Lung (tissue), 12 donors: ENCODE measurements around the gene ENTPD2. TPM values are rescaled to one million over a fixed set of nuclear protein-coding genes. Genes with fewer than 3 reads are reported as not detected.
"Not testable (repeated sequence)": the region's sequence is repeated elsewhere in the genome, so short reads cannot be mapped to it uniquely, and the experiment has no call there.

Experiments used
- ATAC-seq: fragments of 200-7000 bp; cut with Tn5 transposase; one replicate; pipeline ENCODE4 v1.9.1; 2020; ENCODE audit warnings: moderate number of reproducible peaks; ENCODE audit not compliant: insufficient read depth, low FRiP score
- DNase-seq, 3 donors: peaks; one replicate each; pipeline ENCODE4 v3.0.0-alpha.2; 2013 to 2017
- H3K27ac ChIP-seq, 2 donors: one replicate each; pipeline ENCODE4 v1.5.1; 2013; ENCODE audit warnings: mild to moderate bottlenecking in 2 of 2, moderate library complexity in 2 of 2, control low read depth in 1 of 2, inconsistent platforms in 1 of 2, low read depth in 1 of 2, low read length in 1 of 2
- H3K27me3 ChIP-seq, 3 donors: one replicate each; pipeline ENCODE4 v1.5.1; 2013; ENCODE audit warnings: low read length in 2 of 3; ENCODE audit not compliant: control insufficient read depth in 3 of 3, insufficient read depth in 3 of 3
- H3K36me3 ChIP-seq, 4 donors: one replicate each; pipeline ENCODE4 v1.5.1; 2013; ENCODE audit warnings: low read length in 4 of 4, mild to moderate bottlenecking in 1 of 4, moderate library complexity in 1 of 4; ENCODE audit not compliant: control insufficient read depth in 4 of 4, insufficient read depth in 4 of 4
- H3K4me1 ChIP-seq, 5 donors: one replicate each; pipeline ENCODE4 v1.5.1; 2013; ENCODE audit warnings: low read length in 5 of 5, mild to moderate bottlenecking in 2 of 5, moderate library complexity in 1 of 5; ENCODE audit not compliant: control insufficient read depth in 5 of 5, insufficient read depth in 5 of 5
- H3K4me3 ChIP-seq: one replicate; pipeline ENCODE4 v1.5.1; 2013; ENCODE audit warnings: mild to moderate bottlenecking, control low read depth, moderate library complexity
- H3K9ac ChIP-seq, 2 donors: one replicate each; pipeline ENCODE4 v1.5.1; 2013; ENCODE audit warnings: low read length in 2 of 2, control low read depth in 1 of 2; ENCODE audit not compliant: insufficient read depth in 1 of 2
- H3K9me3 ChIP-seq, 4 donors: one replicate each; pipeline ENCODE4 v1.5.1; 2013; ENCODE audit warnings: low read length in 3 of 4, mild to moderate bottlenecking in 1 of 4, moderate library complexity in 1 of 4; ENCODE audit not compliant: control insufficient read depth in 4 of 4, insufficient read depth in 3 of 4
- WGBS, 2 donors: extraction: QIAGEN DNeasy Blood & Tissue Kit; methylation state at CpG; one replicate each; pipeline ENCODE4 v1.1.7; 2013; 5-methylcytosine and 5-hydroxymethylcytosine counted together
- polyA plus RNA-seq, 2 donors: library from polyadenylated mRNA; stranded (reverse); fragments of 200-250 nt; gene quantifications; one replicate each; pipeline ENCODE4 v1.2.1, GENCODE V29; 2013
- total RNA-seq, 2 donors: library from RNA; depleted of rRNA in 1 of 2; stranded (reverse); fragments of >200 nt in 1 of 2; gene quantifications; one replicate each; pipeline ENCODE4 v1.2.1, GENCODE V29; 2014 to 2021
- TF ChIP-seq, protein P1 (sequence below): IDR thresholded peaks from 2 replicates; pipeline ENCODE4 v1.5.1; 2012; ENCODE audit warnings: mild to moderate bottlenecking; ENCODE audit errors: control extremely low read depth, extremely low read depth
- donor health status: control.
- donor health status: control.
- donor health status: Bipolar disorder and iron deficiency.
- donor health status: healthy.
- donor health status: DM: yes; HTN: yes; CAD: no.

Gene ENTPD2
- total and polyA plus RNA-seq, 4 donors, result 0.39 to 3.2 (median 1.2) TPM

- no peak overlapping the region for H3K4me3 ChIP-seq
- H3K36me3 ChIP-seq, result no peaks in the 10 kb centered on the region
- WGBS, 2 donors, result 53 to 57% methylated on average over 53 to 55 of the region's 55 CpGs
- H3K27ac ChIP-seq, result no peak overlapping the region
- H3K9me3 ChIP-seq, result no peaks in the 10 kb centered on the region
- ATAC-seq (no peak), DNase-seq (peak; percentile 45 to 68 (median 55))
- no peaks in the 10 kb centered on the region for H3K27me3 ChIP-seq
- H3K9ac ChIP-seq, result no peak overlapping the region
- peaks cover 0 to 9% (median 0%) of the 10 kb centered on the region in 5 donors for H3K4me1 ChIP-seq
- TF ChIP-seq, protein P1, sequence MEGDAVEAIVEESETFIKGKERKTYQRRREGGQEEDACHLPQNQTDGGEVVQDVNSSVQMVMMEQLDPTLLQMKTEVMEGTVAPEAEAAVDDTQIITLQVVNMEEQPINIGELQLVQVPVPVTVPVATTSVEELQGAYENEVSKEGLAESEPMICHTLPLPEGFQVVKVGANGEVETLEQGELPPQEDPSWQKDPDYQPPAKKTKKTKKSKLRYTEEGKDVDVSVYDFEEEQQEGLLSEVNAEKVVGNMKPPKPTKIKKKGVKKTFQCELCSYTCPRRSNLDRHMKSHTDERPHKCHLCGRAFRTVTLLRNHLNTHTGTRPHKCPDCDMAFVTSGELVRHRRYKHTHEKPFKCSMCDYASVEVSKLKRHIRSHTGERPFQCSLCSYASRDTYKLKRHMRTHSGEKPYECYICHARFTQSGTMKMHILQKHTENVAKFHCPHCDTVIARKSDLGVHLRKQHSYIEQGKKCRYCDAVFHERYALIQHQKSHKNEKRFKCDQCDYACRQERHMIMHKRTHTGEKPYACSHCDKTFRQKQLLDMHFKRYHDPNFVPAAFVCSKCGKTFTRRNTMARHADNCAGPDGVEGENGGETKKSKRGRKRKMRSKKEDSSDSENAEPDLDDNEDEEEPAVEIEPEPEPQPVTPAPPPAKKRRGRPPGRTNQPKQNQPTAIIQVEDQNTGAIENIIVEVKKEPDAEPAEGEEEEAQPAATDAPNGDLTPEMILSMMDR, result peak; percentile 75
Observed at GRCh38 chr9:137064027-137064879, 10.4 kb upstream of the ENTPD2 start.

- ATAC-seq, result no peak
- Histone ChIP-seq H3K27ac (no peak overlapping the region), H3K4me1 (peaks cover 0 to 2% (median 2%) of the 10 kb centered on the region in 5 donors), H3K9me3 (no peaks in the 10 kb centered on the region), H3K27me3 (no peaks in the 10 kb centered on the region), H3K9ac (no peak overlapping the region), H3K36me3 (no peaks in the 10 kb centered on the region), H3K4me3 (no peak overlapping the region)
- TF ChIP-seq, protein P1, result no peak
- DNase-seq, result no peak
- 88% methylated on average over 26 of the region's 26 CpGs for WGBS, 2 donors
Observed at GRCh38 chr9:137063311-137064026, 9.6 kb upstream of the ENTPD2 start.

DNA sequence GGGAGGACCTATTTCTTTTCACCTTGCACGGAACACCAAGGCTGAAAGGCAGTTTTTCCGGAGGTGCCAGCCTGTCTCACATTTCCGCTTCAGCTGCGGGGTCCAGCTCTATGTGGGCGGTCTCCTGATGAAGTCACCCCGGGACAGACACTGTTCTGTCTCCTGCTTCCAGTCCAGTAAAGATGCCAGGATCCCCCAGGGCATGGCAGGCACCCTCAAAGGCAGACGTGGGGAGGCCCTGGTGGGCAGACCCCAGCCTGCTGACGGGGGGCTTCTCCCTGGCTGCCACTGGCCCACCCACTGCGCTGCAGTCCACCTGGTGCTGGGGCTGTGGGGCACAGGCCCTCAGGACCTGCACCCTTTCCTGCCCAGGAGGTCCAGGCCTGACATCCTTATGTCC lies 8.9 kb upstream of the ENTPD2 start:
- not testable (repeated sequence) for H3K27ac ChIP-seq, H3K9ac ChIP-seq, DNase-seq, ATAC-seq, H3K4me3 ChIP-seq, H3K9me3 ChIP-seq, H3K4me1 ChIP-seq, H3K36me3 ChIP-seq, H3K27me3 ChIP-seq
- WGBS, 2 donors, result 93 to 94% methylated on average over 6 to 9 of the region's 9 CpGs

DNA sequence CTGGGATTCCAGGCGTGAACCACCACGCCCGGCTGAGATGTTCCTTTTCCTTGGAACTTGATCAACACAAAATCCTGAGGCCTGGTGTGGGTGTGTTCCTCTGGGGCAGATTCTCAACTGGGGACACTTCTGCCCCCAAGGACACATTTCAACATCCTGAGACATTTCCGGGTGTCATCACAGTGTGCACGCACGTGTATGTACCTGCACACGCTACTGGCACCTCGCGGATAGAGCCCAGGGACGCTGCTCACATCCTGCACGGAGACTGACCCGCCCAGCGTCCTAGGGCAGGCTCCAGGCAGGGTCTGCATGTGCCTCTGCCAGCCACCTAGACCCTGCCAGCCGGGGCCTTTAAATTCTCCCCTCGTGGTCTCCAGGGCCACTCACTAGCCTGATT lies 8.5 kb upstream of the ENTPD2 start:
- DNase-seq (no peak), ATAC-seq (no peak)
- Histone ChIP-seq H3K9ac (no peak overlapping the region), H3K9me3 (no peaks in the 10 kb centered on the region), H3K4me1 (peaks cover 0 to 3% (median 0%) of the 10 kb centered on the region in 5 donors), H3K4me3 (no peak overlapping the region), H3K36me3 (no peaks in the 10 kb centered on the region), H3K27ac (no peak overlapping the region), H3K27me3 (peaks cover 0 to 3% (median 0%) of the 10 kb centered on the region in 3 donors)
- whole genome bisulfite sequencing, 2 donors, result 84 to 88% methylated on average over 15 of the region's 15 CpGs
- TF ChIP-seq, protein P1, result no peak
